ENCODE results near the gene CCDC81. TPM values are rescaled to one million over a fixed set of nuclear protein-coding genes. Genes with fewer than 3 reads are reported as not detected.

The CCDC81 gene
- total RNA-seq, 2 experiments from 2014 or later, result 0.27 to 0.47 TPM

GRCh38 chr11:86383041-86383955 is 8.6 kb downstream of the CCDC81 start:
- ChIA-PET CTCF (no interaction called here), POLR2A (no interaction called here)
- H3K27me3 Mint-ChIP-seq, result no peaks in the 10 kb centered on the region
- TF ChIP-seq CTCF (IDR thresholded peaks at IDR 0.05), result no peak
- H3K4me3 Mint-ChIP-seq, result no peak overlapping the region
- H3K27ac Mint-ChIP-seq, result no peak overlapping the region
- intact Hi-C loops (cut with DNase I, micrococcal nuclease), result no loop called here
- no peaks in the 10 kb centered on the region for H3K36me3 Mint-ChIP-seq (ENCODE audit: low read depth)
- no peaks in the 10 kb centered on the region for H3K4me1 Mint-ChIP-seq (ENCODE audit: low read depth)
- ATAC-seq (ENCODE audit: poor library complexity), result no peak
- H3K4me3 ChIP-seq (ENCODE audit: low read length), result no peak overlapping the region
- no peaks in the 10 kb centered on the region for H3K9me3 Mint-ChIP-seq
- H3K27me3 ChIP-seq (ENCODE audit: control insufficient read depth in 1 of 2, insufficient read depth in 2 of 2, low read length in 2 of 2), result no peaks in the 10 kb centered on the region
- no peak for DNase-seq
- H3K36me3 ChIP-seq (ENCODE audit: insufficient read depth, low read length), result no peaks in the 10 kb centered on the region
- no peaks in the 10 kb centered on the region for H3K9me3 ChIP-seq (ENCODE audit: control insufficient read depth in 1 of 2, insufficient read depth in 1 of 2, low read length in 2 of 2)
- H3K27ac ChIP-seq (ENCODE audit: low read depth in 1 of 2, low read length in 2 of 2), result no peak overlapping the region
- H3K4me1 ChIP-seq (ENCODE audit: insufficient read depth, low read length), result no peaks in the 10 kb centered on the region

- no peaks in the 10 kb centered on the region for H3K36me3 ChIP-seq (ENCODE audit: insufficient read depth, low read length)
- Mint-ChIP-seq H3K4me1 (ENCODE audit: low read depth) (no peaks in the 10 kb centered on the region), H3K9me3 (no peaks in the 10 kb centered on the region), H3K36me3 (ENCODE audit: low read depth) (no peaks in the 10 kb centered on the region), H3K27me3 (no peaks in the 10 kb centered on the region), H3K27ac (no peak overlapping the region), H3K4me3 (no peak overlapping the region)
- no peaks in the 10 kb centered on the region for H3K9me3 ChIP-seq (ENCODE audit: control insufficient read depth in 1 of 2, insufficient read depth in 1 of 2, low read length in 2 of 2)
- no peak for TF ChIP-seq CTCF (IDR thresholded peaks at IDR 0.05)
- no peaks in the 10 kb centered on the region for H3K4me1 ChIP-seq (ENCODE audit: insufficient read depth, low read length)
- no peak for ATAC-seq (ENCODE audit: poor library complexity)
- H3K27ac ChIP-seq (ENCODE audit: low read depth in 1 of 2, low read length in 2 of 2), result no peak overlapping the region
- no peaks in the 10 kb centered on the region for H3K27me3 ChIP-seq (ENCODE audit: control insufficient read depth in 1 of 2, insufficient read depth in 2 of 2, low read length in 2 of 2)
- ChIA-PET POLR2A (no interaction called here), CTCF (no interaction called here)
- DNase-seq, result no peak
- no peak overlapping the region for H3K4me3 ChIP-seq (ENCODE audit: low read length)
- intact Hi-C loops (cut with DNase I, micrococcal nuclease), result no loop called here
These were observed 11.6 kb downstream of the CCDC81 start for GRCh38 chr11:86386283-86386682.

- intact Hi-C loops (cut with DNase I, micrococcal nuclease), result no loop called here
- DNase-seq (no peak), ATAC-seq (ENCODE audit: poor library complexity) (no peak)
- no peaks in the 10 kb centered on the region for H3K27me3 Mint-ChIP-seq
- Histone ChIP-seq H3K27ac (ENCODE audit: low read depth in 1 of 2, low read length in 2 of 2) (no peak overlapping the region), H3K9me3 (ENCODE audit: control insufficient read depth in 1 of 2, insufficient read depth in 1 of 2, low read length in 2 of 2) (no peaks in the 10 kb centered on the region), H3K4me1 (ENCODE audit: insufficient read depth, low read length) (no peaks in the 10 kb centered on the region), H3K27me3 (ENCODE audit: control insufficient read depth in 1 of 2, insufficient read depth in 2 of 2, low read length in 2 of 2) (no peaks in the 10 kb centered on the region), H3K4me3 (ENCODE audit: low read length) (no peak overlapping the region), H3K36me3 (ENCODE audit: insufficient read depth, low read length) (no peaks in the 10 kb centered on the region)
- H3K36me3 Mint-ChIP-seq (ENCODE audit: low read depth), result no peaks in the 10 kb centered on the region
- no peak for TF ChIP-seq CTCF (IDR thresholded peaks at IDR 0.05)
- no peak overlapping the region for H3K4me3 Mint-ChIP-seq
- no peaks in the 10 kb centered on the region for H3K9me3 Mint-ChIP-seq
- ChIA-PET CTCF (no interaction called here), POLR2A (no interaction called here)
- no peaks in the 10 kb centered on the region for H3K4me1 Mint-ChIP-seq (ENCODE audit: low read depth)
- no peak overlapping the region for H3K27ac Mint-ChIP-seq
These were observed 12.1 kb downstream of the CCDC81 start for GRCh38 chr11:86386746-86387145.
